AML-193 (cell line): ENCODE measurements around the gene HECTD1.
"Not testable (repeated sequence)": the region's sequence is repeated elsewhere in the genome, so short reads cannot be mapped to it uniquely, and the experiment has no call there.

ENCODE experiments used
- DNase-seq, 2 experiments: peaks; one replicate each; lab custom pipeline; 2025; lab: John Stamatoyannopoulos, UW

The HECTD1 gene

DNA sequence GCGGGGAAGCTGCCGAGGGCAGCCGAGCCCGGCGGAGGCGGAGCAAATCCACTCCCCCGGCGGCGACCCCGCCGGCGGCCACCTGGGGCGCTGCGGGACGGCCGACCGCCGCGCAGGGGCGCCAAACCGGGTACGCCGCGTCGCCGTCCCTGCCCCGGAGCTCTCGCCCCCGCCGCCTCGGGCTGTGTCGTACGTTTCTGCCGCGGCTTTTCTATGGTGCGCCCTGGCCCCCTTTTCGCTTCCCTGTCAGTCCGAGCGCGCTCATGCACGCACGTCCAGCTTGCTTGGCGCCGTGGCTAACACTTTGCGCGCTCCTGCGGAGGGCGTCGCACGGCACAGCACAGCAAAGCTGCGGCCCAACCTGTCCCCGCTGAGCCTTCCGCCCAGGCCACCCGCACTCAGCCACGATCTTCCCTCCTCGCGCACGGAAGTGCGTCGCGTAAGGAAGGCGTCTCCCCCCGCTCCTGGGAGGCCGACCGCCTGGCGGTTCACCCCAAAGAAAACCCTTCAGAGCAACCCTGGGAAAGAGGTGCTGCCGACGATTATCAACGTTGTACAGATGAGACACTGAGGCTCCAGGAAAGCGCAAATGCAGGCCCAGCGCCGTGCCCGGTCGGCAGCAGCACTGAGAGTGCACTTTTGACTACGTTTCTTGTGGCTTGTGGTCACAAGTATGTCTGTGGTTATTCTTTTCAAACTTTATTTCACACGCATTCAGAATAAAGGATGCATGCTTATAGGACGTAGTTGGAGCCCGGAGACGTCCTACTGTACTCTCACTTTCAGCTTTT is at the start of gene HECTD1:
Gene HECTD1 (minus strand): TSS at position 39 of the 791 bp plus-strand sequence. CDS start 1,857 bp downstream, outside the sequence.
- DNase-seq: peak; percentile 83 to 89

DNA sequence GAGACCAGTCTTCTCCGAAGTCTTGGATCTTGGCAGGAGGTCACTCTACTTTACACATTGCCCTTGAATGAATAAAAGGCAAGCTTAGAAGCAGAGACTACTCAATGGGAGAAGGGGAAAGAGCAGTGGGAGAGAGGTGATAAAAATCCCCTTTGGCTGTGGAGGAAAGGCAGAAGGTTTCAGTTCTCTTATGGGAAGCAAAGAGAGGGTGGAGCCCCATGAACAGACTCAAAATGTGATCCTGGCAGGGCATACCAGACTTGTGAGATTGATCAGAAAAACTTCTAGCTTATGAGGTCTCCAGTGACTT is 49.6 kb upstream of the HECTD1 start:
- DNase-seq: no peak

DNA sequence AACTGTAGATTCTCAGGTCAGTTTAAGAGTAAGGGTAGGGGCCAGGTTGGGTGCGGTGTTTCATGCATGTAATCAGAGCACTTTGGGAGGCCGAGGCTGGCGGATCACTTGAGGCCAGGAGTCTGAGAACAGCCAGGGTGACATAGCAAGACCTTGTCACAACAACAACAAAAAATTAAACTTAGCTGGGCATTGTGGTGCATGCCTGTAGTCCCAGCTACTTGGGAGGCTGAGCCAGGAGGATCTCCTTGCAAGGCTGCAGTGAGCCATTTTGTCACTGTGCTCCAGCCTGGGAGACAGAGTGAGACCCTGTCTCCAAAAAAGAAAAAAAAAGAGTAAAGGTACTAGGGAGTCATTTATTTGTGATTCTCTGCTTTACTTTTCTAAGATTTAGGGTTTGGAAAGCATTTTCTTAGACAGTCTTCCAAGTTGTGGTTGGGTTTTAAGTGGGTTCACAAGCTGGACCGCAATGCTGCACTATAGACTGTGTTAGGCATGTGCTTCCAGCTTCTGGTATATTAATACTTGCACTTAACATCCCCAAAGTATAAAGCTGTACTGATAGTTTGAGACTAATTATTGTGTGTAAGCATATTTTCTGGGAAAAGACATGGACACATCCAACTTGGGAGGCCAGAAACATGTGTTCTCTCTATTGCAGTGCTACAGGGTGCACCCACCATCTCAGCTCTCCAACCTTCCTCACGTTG is 49.1 kb upstream of the HECTD1 start:
- DNase-seq: no peak

DNA sequence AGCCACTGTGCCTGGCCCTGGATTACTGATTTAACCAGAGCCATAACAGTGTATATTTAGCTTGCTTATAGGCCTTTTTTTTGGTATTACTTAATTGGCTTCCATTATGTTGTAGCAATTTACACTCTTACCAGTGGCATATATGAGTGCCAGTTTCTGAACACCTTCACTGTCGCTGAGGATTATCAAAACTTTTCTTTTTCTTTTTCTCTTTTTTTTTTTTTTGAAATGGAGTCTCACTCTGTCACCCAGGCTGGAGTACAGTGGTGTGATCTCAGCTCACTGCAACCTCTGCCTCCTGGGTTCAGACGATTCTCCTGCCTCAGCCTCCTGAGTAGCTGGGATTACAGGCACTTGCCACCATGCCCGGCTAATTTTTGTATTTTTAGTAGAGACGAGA is 48.3 kb upstream of the HECTD1 start:
- not testable (repeated sequence) for DNase-seq

DNA sequence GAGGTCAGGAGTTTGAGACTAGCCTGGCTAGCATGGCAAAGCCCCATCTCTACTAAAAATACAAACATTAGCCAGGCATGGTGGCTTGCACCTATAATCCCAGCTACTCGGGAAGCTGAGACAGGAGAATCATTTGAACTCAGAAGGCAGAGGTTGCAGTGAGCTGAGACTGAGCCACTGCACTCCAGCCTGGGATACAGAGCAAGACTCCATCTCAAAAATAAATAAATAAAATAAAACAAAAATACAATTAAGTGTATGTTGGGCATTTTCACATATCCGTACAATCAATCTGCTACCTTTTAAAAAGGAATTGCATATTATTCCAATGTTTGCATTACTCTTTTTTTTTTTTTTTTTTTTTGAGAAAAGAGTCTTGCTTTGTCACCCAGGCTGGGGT is 47.7 kb upstream of the HECTD1 start:
- no peak for DNase-seq

DNA sequence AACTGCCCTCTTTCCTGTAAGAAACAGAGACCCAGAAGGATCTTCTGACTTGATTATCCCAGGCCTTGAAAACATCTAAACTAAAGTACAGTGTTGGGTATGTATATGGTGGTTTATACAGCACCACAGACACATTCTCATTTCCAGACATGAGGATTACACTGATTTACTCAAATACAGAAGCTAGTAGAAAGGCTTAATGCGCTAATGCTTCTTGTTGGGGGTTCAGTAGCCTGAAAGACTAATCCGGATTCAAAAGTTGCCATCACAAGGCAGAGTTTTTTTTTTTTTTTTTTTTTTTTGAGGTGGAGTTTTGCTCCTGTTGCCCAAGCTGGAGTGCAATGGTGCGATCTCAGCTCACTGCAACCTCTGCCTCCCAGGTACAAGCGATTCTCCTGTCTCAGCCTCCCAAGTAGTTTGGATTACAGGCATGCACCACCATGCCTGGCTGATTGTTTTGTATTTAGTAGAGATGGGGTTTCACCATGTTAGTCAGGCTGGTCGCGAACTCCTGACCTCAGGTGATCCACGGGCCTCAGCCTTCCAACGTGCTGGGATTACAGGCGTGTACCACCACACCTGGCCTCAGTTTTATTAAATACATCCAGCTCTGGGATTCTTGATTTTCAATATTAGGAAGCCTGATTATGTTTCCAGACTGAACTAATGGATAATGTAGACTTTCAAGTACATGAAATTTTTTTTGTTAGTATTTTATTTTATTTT is 46.3 kb upstream of the HECTD1 start:
- no peak for DNase-seq

DNA sequence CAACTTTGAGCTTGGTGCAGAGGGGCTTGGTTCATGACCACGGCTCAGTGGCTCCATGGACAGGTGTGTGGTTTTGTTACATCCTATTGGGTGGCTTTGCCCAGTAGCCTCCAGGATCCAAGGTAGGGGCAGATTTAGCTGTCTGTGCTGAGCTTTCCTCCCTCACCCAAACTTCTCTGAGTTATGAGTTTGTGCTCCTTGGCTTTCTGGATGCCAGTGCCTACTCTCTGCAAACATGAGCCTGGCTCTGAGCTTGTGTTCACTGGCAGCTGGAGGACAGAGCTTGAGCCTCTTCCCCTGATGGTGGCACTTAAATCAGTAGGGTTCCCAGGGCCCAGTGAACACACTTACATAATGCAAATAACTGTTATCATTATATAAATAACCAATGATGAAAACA is 45.3 kb upstream of the HECTD1 start:
- no peak for DNase-seq

DNA sequence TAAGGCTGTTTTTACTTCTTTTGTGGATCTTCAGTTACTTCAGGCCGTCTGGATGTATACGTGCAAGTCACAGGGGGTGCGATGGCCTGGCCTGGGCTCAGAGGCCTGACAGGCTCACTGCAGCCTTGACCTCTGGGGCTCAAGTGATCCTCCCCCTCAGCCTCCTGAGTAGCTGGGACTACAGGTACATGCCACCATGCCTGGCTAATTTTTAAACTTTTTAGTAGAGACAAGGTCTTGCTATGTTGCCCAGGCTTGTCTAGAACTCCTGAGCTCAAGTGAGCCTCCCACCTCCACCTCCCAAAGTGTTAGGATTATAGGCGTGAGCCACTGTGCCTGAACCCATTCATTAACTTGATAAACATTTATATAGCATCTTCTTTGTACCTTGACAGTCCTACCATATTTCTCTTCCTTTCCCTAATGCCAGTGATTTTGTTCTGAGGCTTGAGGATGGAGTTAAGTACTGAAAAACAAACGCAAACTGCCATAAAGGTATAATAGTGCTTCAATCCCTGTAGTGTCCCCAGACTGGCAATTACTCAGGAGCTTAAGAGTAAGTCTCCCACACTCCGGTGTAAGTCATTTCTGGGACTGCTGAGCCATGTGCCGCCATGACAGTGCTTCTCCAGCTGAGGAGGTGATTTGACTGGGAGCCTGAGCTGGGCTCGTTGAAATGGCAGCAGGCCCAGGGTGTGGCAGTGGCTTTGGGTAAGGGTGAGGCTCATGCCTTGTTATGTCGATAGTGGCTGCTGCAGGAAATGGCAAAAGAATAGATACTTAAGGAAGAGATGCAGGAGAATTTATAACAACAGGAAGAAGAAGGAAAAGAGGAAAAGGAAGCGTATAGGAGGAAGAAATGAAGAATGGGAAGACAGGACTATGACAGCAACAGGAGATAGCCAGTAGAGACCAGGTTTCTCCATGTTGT is 43.7 kb upstream of the HECTD1 start:
- no peak for DNase-seq

DNA sequence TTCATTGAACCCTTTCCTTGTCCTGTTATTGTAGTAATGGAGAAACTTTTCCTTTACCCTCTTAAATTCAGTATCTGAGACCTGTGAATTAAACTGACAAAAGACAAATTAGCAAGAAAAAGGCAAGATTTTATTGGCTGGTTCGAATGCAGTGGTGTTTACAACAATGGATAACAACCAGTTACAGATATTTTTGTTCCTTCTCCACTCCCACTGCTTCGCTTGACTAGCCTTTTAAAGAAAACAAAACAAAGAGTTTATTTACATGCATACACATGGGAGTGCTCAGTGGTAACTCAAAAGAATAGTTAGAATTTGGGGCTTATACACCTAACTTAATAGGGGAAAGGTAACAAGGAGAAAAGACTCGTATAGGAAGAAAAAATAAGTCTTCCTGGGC is 37.0 kb upstream of the HECTD1 start:
- no peak for DNase-seq

DNA sequence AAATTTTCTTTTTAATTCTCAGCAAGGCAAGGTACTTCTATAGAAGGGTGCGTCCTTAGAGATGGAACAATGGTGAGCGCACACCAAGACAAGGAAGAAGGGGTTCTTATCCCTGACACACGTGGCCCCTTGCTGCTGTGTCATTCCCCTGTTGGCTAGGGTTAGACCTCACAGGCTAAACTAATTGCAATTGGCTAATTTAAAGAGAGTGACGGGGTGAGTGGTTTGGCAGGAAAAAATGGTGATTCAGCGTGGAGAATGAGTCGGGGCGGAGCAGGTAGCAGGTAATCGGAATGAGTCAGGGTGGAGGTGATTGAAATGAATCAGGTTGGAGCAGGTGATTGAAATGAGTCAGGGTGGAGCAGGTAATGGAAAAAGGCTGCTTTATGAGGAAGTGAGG is 36.3 kb upstream of the HECTD1 start:
- DNase-seq: no peak

DNA sequence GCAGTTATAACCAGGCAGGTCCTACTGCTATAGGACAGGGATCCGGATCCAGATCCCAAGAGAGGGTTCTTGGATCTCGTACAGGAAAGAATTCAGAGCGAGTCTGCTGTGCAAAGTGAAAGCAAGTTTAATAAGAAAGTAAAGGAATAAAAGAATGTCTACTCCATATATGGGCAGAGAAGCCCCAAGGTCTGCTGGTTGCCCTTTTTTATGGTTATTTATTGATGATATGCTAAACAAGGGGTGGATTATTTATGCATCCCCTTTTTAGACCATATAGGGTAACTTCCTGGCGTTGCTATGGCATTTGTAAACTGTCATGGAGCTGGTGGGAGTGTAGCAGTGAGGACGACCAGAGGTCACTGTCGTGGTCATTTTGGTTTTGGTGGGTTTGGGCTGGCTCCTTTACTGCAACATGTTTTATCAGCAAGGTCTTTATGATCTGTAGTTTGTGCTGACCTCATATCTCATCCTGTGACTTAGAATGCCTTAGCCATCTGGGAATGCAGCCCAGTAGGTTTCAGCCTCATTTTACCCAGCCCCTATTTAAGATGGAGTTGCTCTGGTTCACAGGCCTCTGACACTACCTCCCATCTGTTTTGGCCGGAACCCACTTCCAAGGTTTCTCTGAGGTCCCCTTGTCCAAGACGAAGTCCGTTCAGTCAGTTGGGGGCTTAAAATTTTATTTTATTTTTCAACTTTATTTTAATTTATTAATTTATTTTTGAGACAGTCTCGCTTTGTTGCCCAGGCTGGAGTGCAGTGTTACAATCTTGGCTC is 34.8 kb upstream of the HECTD1 start:
- DNase-seq: not testable (repeated sequence)

DNA sequence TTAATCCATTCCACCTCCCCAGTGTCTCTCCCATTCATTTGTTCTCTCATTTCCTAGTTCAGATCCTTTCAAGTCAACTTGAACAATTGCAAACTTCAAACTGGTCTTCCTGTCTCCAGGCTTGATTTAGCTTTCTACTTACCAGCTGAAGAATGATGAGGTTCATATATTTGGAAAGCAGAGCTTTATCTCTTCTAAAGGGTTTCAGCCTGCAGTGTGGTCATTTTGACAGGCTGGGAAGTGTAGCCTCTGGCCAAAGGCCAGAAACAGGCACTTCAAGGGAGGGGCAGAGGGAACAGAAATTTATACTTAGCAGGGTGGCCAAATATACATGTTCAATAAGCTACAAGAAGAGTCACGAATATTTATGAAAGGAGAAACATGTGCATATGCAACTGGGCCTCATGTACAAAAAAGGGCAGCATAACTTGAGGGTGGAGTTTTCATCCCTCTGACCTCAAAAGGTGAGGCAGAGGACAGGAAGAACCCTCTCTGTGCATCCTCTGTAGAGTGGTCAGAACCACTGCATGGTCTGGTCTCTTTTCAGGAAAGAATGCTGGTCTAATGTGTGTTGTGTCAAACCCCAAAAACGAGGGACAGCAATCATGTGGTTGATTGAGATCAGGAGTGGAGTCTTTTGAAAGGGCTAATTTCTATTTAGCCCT is 34.0 kb upstream of the HECTD1 start:
- no peak for DNase-seq

DNA sequence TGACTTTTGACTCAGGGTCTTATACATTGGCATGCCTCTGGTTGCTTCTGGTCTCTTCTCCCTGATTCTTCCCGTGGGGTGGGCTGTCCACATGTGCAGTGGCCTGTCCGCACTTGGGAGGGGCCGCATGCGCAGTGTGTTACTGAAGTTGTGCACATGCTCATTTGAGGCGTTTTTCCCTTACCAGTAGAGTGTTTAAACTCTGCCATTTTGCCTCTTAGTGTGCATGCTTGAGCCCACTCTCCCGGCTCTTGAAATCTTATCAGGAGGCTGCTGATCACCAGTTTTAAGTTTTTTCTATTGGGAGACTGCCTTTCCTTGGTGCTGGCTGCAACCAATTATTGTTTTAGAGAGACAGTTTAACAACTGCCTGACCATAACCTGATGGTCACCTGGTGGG is 32.1 kb upstream of the HECTD1 start:
- DNase-seq: no peak

DNA sequence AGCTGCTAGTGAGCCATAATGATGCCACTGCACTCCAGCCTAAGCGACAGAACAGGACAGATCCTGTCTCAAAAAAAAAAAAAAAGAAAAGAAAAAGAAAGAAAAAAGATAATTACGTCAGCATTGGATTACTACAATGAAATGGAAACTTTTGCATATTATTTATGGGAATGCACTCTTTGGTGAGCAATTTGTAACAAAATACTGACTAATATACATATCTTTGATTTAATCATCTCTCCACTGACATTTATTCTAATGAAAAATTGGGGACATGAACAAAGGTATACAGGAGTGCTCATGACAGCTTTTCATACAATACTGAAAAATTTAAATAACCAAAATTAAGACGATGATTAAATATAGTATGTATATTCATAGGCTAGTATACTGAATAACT is 27.9 kb upstream of the HECTD1 start:
- DNase-seq: no peak

DNA sequence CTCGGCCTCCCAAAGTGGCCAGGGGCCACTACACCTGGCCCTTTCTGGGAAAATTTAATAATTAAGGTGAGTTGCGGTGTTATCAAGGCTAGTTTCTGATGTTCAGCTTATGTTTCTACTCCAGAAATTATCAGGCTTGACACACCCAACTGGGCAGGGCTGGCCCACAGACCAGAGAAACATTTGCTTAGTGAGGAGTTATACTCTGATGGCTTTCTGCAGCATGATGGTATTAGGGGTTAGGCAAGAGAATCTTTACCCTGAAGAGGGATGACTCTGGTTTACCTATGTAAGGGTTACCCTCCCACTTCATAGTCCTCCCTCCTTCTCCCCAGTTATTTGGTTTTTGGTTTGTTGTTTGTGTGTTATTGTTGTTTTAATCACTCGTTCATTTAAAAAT is 24.5 kb upstream of the HECTD1 start:
- no peak for DNase-seq

DNA sequence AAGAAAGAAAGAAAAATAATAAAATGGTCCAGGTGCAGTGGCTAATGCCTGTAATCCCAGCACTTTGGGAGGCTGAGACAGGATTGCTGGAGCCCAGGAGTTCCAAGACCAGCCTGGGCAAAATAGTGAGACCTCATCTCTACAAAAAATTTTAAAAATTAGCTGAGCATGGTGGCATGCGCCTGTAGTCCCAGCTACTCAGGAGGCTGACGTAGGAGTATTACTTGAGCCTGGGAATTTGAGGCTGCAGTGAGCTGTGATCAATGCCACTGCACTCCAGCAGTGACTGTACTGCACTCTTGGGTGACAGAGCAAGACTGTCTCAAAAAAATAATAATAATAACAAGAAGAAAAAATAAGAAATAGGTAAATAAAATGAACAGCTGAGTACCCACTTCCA is 23.7 kb upstream of the HECTD1 start:
- DNase-seq: not testable (repeated sequence)

DNA sequence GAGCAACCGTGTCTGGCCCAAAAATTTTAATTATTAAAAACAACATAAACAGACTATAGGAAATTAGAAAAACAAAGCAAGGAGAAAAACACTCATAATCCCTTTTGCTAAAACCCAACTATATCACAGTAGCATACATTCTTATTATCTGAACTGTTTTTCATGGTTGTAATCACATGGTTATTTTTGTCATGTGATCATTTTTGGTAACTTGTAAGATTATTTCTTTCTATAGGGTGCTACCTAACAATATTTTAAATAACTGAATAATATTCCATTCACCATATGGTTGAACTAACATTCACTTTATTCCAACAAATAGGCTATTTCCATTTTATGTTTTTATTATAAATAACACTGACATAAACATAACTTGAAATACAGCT is 23.0 kb upstream of the HECTD1 start:
- DNase-seq: no peak

DNA sequence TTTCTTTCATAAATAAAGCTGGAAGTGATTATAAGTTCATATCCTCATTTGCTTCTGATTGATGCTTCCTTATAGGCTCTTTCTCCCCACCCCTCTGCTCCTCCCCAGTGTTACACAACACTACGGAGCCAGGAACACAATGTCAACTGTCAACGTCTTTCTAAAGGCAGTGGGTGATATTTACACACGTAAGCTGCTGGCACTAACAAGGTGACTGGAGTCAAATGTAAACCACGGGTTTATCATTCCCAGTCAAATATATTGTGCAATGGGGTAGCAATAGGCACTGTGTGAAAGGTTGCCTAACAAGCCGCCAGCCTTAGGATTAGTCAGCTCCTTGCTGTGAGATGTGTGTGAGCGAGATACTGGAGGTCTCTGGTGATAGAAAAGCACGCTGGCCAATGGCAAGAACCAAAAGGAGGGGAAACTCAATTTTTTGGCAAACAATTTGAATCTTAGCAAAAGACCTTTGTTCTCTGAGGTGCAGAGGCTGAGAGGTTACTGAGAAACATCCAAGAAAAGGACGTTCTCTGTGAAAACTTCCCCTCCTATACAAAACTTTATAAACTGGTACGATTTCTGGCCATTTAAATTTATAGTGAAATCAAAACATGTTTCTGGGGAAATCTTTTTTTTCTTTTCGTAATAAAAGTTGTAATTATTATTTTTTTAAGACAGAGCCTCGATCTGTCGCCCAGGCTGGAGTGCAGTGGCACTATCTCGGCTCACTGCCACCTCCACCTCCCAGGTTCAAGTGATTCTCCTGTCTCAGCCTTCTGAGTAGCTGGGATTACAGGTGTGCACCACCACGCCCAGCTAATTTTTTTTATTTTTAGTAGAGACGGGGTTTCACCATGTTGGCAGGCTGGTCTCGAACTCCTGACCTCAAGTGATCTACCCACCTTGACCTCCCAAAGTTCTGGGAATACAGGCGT is 22.3 kb upstream of the HECTD1 start:
- DNase-seq: peak; percentile 97 to 98

DNA sequence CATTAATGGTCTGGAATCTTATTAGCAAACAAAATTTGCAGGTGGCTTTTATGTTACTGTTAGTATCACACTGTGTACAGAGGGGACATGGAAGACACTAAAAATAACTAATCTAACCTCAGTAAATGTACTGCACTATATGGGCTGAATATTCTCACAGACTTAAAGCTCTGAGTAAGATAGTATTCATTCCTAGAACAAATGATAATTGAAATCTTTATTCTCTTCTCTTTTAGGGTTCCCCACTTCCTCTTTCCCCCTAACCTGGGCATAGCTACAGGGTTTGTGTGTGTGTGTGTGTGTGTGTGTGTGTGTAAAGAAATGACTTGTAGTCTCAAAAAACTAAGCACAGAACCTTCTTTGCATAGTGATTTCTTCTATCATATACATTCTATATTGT is 21.4 kb upstream of the HECTD1 start:
- DNase-seq: no peak

DNA sequence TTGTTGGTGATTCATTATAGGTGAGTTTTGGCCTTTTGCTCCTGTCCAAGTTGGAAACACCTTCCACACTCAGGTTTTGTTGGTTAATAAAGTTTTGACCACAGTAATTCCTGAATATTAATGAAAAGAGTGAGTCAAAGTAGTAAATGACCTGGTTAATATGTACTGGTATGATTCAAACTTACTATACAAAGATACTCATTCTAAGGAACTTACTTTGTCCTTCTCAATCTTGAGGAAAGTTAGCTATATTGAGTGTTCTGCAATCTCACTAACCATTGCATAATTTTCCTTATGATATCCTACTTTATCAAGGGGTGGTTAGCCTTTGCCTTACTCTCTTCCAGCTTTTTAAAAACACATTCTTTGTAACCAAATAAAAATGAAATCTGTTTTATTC is 20.9 kb upstream of the HECTD1 start:
- peak; percentile 22 to 26 for DNase-seq
